Skeletal muscle satellite cell (primary cell): ENCODE measurements around the gene IL22RA1.

Source experiments
- H3K27me3 ChIP-seq: 2 replicates; pipeline ENCODE4 v1.7.0; 2013; ENCODE audit warnings: low read length; ENCODE audit not compliant: control insufficient read depth, insufficient read depth
- H3K36me3 ChIP-seq: 2 replicates; pipeline ENCODE4 v1.7.0; 2013; ENCODE audit warnings: mild to moderate bottlenecking, control low read depth, low read length; ENCODE audit not compliant: insufficient read depth
- H3K4me1 ChIP-seq: 2 replicates; pipeline ENCODE4 v1.7.0; 2013; ENCODE audit warnings: low read length; ENCODE audit not compliant: control insufficient read depth, insufficient read depth
- H3K4me2 ChIP-seq: 2 replicates; pipeline ENCODE4 v1.7.0; 2013; ENCODE audit warnings: mild to moderate bottlenecking, low read length
- H3K4me3 ChIP-seq: 2 replicates; pipeline ENCODE4 v1.7.0; 2013; ENCODE audit warnings: low read length
- H3K9ac ChIP-seq: 2 replicates; pipeline ENCODE4 v1.7.0; 2013; ENCODE audit warnings: mild to moderate bottlenecking, low read depth, low read length, moderate library complexity
- H3K9me3 ChIP-seq: replicated peaks from 2 replicates; pipeline ENCODE4 v1.7.0; 2013; ENCODE audit warnings: mild to moderate bottlenecking, control low read depth, low read length

IL22RA1 gene

GRCh38 chr1:24109686-24110475, 33.1 kb downstream of the IL22RA1 start:
- Histone ChIP-seq H3K9me3 (no peaks in the 10 kb centered on the region), H3K4me2 (no peak overlapping the region), H3K27me3 (peaks cover 9% of the 10 kb centered on the region), H3K9ac (no peak overlapping the region), H3K4me3 (no peak overlapping the region), H3K4me1 (peaks cover 34% of the 10 kb centered on the region), H3K36me3 (no peaks in the 10 kb centered on the region)

- Histone ChIP-seq H3K9me3 (no peaks in the 10 kb centered on the region), H3K4me2 (no peak overlapping the region), H3K4me3 (no peak overlapping the region), H3K9ac (no peak overlapping the region), H3K4me1 (peaks cover 34% of the 10 kb centered on the region), H3K27me3 (peaks cover 5% of the 10 kb centered on the region), H3K36me3 (no peaks in the 10 kb centered on the region)
Measured at GRCh38 chr1:24109166-24109483, 33.8 kb downstream of the IL22RA1 start.

DNA sequence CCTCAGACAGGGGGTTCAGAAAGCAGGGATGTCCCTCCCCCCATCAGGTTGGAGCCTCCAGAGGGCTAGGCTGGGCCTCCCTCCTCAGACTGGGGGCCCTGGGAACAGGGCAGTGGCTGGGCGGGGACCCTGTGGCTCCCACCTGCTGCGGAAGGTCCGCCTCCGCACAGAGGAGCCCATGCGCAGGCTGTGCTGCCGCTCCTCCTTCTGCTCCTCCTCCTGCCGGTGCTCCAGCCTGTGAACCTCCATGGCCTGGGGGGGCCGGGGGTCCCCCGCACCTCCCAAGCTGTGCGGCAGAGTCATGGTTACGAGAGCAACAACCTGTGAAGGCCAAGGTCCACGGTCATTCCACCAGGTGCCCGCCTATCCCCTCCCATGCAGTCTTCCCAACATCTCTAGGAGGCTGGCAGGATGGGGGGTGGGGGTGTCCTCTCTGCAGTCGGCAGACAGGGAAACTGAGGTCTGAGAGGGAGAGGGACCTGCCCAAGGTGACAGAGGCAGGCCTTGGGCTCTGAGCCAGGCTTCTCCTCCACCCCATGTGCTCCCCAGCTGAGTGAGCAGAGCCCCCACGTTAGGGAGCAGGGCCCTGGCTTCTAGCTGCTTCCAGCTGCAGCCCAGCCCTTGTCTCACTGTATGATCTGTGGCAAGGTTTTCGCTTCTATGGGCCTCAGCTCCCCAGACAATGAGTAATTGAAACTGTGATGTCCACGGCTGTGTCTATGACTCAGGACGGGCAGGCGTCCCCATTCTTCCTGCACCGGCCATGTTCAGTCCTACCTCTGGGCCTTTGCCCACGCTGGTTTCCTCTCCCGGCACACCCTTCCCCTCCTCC, 34.4 kb downstream of the IL22RA1 start:
- peak overlapping the region; percentile 22 for H3K9ac ChIP-seq
- peak overlapping the region; percentile 33 for H3K4me2 ChIP-seq
- H3K9me3 ChIP-seq = no peaks in the 10 kb centered on the region
- no peaks in the 10 kb centered on the region for H3K27me3 ChIP-seq
- no peaks in the 10 kb centered on the region for H3K36me3 ChIP-seq
- H3K4me3 ChIP-seq = peak overlapping the region; percentile 3
- H3K4me1 ChIP-seq = peaks cover 34% of the 10 kb centered on the region

GRCh38 chr1:24107462-24108138, 35.3 kb downstream of the IL22RA1 start:
- Histone ChIP-seq H3K4me1 (peaks cover 32% of the 10 kb centered on the region), H3K4me2 (no peak overlapping the region), H3K36me3 (no peaks in the 10 kb centered on the region), H3K9me3 (no peaks in the 10 kb centered on the region), H3K27me3 (no peaks in the 10 kb centered on the region), H3K4me3 (no peak overlapping the region), H3K9ac (no peak overlapping the region)

GRCh38 chr1:24105368-24106160, 37.4 kb downstream of the IL22RA1 start:
- Histone ChIP-seq H3K27me3 (no peaks in the 10 kb centered on the region), H3K9me3 (no peaks in the 10 kb centered on the region)

GRCh38 chr1:24104854-24105253, 38.1 kb downstream of the IL22RA1 start:
- no peaks in the 10 kb centered on the region for H3K27me3 ChIP-seq
- no peak overlapping the region for H3K4me2 ChIP-seq
- H3K36me3 ChIP-seq = no peaks in the 10 kb centered on the region
- no peaks in the 10 kb centered on the region for H3K9me3 ChIP-seq
- H3K4me3 ChIP-seq = no peak overlapping the region
- peaks cover 16% of the 10 kb centered on the region for H3K4me1 ChIP-seq
- H3K9ac ChIP-seq = no peak overlapping the region

More at GRCh38 chr1:24105368-24106160, 37.4 kb downstream of the IL22RA1 start:
- no peak overlapping the region for H3K4me2 ChIP-seq
- H3K4me3 ChIP-seq = no peak overlapping the region
- H3K4me1 ChIP-seq = peaks cover 16% of the 10 kb centered on the region
- no peaks in the 10 kb centered on the region for H3K36me3 ChIP-seq
- no peak overlapping the region for H3K9ac ChIP-seq

DNA sequence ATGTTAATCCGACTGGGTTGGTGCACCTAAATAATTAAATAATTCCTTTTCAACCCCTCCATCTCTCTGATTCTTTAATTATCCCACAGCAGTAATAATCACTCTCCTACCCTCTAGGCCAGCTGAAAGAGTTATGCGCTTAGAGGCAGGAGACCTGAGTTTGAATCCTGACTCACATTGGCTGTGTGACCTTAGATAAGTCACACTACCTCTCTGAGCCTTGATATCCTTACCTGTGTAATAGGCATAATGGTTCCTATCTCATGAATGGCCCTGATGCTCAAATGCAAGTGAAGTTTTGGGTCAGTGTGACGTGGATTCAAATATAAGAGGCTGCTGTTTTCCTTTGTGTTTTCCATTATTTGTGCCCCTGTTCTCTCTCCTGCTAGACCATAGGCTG, 39.1 kb downstream of the IL22RA1 start:
- Histone ChIP-seq H3K9me3 (no peaks in the 10 kb centered on the region), H3K4me3 (no peak overlapping the region), H3K36me3 (no peaks in the 10 kb centered on the region), H3K27me3 (no peaks in the 10 kb centered on the region), H3K9ac (no peak overlapping the region), H3K4me2 (no peak overlapping the region), H3K4me1 (peaks cover 14% of the 10 kb centered on the region)

DNA sequence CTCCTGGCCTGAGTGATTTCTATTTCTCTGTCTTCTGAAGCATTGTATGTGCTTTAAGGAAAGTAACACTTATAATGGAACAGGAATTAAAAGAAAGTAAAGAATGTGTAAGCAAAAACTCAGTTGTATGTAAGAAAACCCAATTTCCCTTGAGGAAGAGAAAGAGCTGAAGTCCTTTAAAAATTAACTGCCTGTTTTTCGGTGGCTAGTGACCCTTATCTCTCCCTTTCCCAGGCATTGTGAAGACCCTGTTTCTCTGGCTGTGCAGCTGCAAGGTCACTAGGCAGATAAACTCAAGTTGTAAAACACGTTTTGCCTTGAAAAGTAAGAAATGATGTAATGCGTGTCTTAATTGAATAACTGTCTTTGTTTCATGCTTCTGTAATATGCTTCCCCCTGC, 39.5 kb downstream of the IL22RA1 start:
- Histone ChIP-seq H3K9me3 (no peaks in the 10 kb centered on the region), H3K4me2 (no peak overlapping the region), H3K36me3 (no peaks in the 10 kb centered on the region), H3K27me3 (peaks cover 1% of the 10 kb centered on the region), H3K4me3 (no peak overlapping the region), H3K9ac (no peak overlapping the region), H3K4me1 (peaks cover 9% of the 10 kb centered on the region)

DNA sequence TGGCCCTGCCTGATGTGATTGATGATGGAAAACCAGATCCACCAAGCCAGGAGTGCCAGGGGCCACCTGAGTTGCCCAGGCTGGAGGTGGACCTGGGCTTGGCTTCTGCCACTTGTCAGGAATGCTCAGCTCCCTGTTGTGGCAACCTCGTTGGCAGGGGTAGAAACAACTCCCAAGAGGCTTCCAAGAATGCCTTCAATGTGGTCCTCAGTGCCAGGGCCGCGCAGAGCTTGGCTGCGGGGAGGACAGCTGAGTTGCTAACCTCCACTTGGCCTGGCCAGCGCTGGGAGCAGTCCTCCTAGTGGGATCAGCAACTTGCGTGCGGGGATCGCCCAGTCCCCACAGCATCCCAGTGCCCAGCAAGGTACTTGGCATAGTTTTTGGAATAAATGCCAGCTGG, 40.0 kb downstream of the IL22RA1 start:
- peaks cover 6% of the 10 kb centered on the region for H3K27me3 ChIP-seq
- peaks cover 5% of the 10 kb centered on the region for H3K4me1 ChIP-seq
- no peak overlapping the region for H3K4me2 ChIP-seq
- no peak overlapping the region for H3K4me3 ChIP-seq
- no peaks in the 10 kb centered on the region for H3K9me3 ChIP-seq
- H3K36me3 ChIP-seq = no peaks in the 10 kb centered on the region
- no peak overlapping the region for H3K9ac ChIP-seq

DNA sequence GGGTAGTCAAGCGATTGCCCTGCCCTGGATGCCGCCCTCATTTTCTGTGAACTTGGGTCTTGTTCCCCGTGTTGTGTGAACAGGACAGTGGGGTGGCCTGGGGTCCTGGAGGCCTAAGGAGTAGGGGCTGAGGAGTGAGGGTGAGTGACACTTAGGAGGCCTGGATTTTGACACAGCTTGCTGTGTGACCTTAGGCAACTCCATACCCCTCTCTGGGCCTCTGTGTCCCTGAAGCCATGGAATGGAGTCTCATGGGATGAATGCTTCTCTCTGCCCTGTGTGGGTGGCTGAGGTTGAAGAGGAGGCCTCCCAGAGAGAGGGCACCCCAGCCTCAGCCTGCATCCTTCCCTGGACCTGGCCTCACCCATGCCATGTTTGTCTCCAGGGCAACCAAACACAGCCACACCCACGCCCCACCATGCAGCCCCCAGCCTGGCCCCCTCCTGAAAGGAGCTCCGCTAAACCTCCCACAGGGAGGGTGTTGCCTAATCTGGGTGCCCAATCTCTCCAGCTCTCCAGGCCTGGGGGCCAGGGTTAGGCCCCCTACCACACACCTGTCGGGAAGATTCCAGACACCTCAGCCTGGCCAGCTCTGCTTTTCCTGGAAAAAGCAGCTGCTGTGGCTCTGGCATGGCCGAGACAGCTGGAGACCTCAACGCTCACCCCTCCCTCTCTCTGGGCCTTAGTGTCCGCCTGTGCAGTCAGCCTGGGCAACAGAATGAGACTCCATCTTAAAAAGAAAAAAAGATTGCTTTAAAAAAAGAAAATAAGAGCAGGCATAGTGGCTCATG, 40.9 kb downstream of the IL22RA1 start:
- Histone ChIP-seq H3K4me2 (no peak overlapping the region), H3K9ac (no peak overlapping the region), H3K4me1 (no peaks in the 10 kb centered on the region), H3K36me3 (no peaks in the 10 kb centered on the region), H3K4me3 (no peak overlapping the region), H3K9me3 (no peaks in the 10 kb centered on the region), H3K27me3 (peaks cover 7% of the 10 kb centered on the region)
